HepG2 (cell line): ENCODE data around the gene CASP4. TPM values are rescaled to one million over a fixed set of nuclear protein-coding genes. Genes with fewer than 3 reads are reported as not detected.

Experiments used
- CAMTA2 ChIP-seq: sonication (generic); formaldehyde crosslinking; IDR thresholded peaks from 2 replicates; pipeline ENCODE4 v1.4.0; 2020; ENCODE audit warnings: mild to moderate bottlenecking, missing genetic modification reagents, borderline replicate concordance
- HNF4G ChIP-seq, 2 experiments: sonication (generic) in 1 of 2; formaldehyde crosslinking in 1 of 2; IDR thresholded peaks; 2 replicates each; pipeline versions ENCODE4 v1.4.0 to v1.6.1; 2011 to 2020; ENCODE audit warnings: borderline replicate concordance in 2 of 2, low read depth in 2 of 2, mild to moderate bottlenecking in 2 of 2, low read length in 1 of 2, missing genetic modification reagents in 1 of 2, moderate library complexity in 1 of 2
- MAFF ChIP-seq: IDR thresholded peaks from 2 replicates; pipeline ENCODE4 v1.6.1; 2011; ENCODE audit warnings: low read depth, low read length, improper control_type of control experiment
- STAT6 ChIP-seq: sonication (generic); formaldehyde crosslinking; IDR thresholded peaks from 2 replicates; pipeline ENCODE4 v1.4.0; 2020; ENCODE audit warnings: missing genetic modification reagents, mild to moderate bottlenecking, borderline replicate concordance
- THAP7 ChIP-seq: sonication (generic); formaldehyde crosslinking; IDR thresholded peaks from 2 replicates; pipeline ENCODE4 v1.8.1; 2023; ENCODE audit warnings: mild to moderate bottlenecking, missing genetic modification reagents
- ZNF333 ChIP-seq: sonication (generic); formaldehyde crosslinking; IDR thresholded peaks from 2 replicates; pipeline ENCODE4 v1.4.0; 2020; ENCODE audit warnings: mild to moderate bottlenecking, missing genetic modification reagents, borderline replicate concordance
- ZNF343 ChIP-seq: sonication (generic); formaldehyde crosslinking; IDR thresholded peaks from 2 replicates; pipeline ENCODE4 v1.4.0; 2020; ENCODE audit warnings: mild to moderate bottlenecking, missing genetic modification reagents
- ZNF350 ChIP-seq: sonication (generic); formaldehyde crosslinking; IDR thresholded peaks from 2 replicates; pipeline ENCODE4 v1.4.0; 2020; ENCODE audit warnings: mild to moderate bottlenecking, low read depth, missing genetic modification reagents, borderline replicate concordance
- ZNF687 ChIP-seq: sonication (generic); formaldehyde crosslinking; IDR thresholded peaks from 2 replicates; pipeline ENCODE4 v1.5.1; 2020; ENCODE audit warnings: mild to moderate bottlenecking, missing genetic modification reagents, moderate library complexity
- ZNF83 ChIP-seq: sonication (generic); formaldehyde crosslinking; IDR thresholded peaks from 2 replicates; pipeline ENCODE4 v1.4.0; 2020; ENCODE audit warnings: missing genetic modification reagents, mild to moderate bottlenecking, borderline replicate concordance
- polyA plus RNA-seq, 8 experiments: library from polyadenylated mRNA; depleted of rRNA in 3 of 8; stranded (reverse) in 7 of 8; unstranded in 1 of 8; fragments of >200 nt; fragmentation: Illumina TruSeq in 4 of 8; extraction: Trizol in 4 of 8; gene quantifications; 2 replicates each; pipeline versions ENCODE4 v1.2.1 to v1.2.3, GENCODE V29; 2011 to 2016; ENCODE audit warnings: low read depth in 4 of 8, missing spikeins in 1 of 8, mixed read lengths in 1 of 8; ENCODE audit not compliant: insufficient read depth in 1 of 8
- total RNA-seq, 5 experiments: library from RNA; depleted of rRNA; stranded (reverse); fragments of >200 nt; fragmentation: Illumina TruSeq; extraction: Trizol; gene quantifications; 2 replicates each; pipeline ENCODE4 v1.2.3, GENCODE V29; 2016; ENCODE audit warnings: low read depth in 1 of 5
- TF ChIP-seq, protein P1 (sequence below): sonication (generic); formaldehyde crosslinking; IDR thresholded peaks from 2 replicates; pipeline ENCODE4 v1.5.0; 2020; ENCODE audit warnings: mild to moderate bottlenecking, missing genetic modification reagents

CASP4 gene
- total and polyA plus RNA-seq, 2 of the 13 experiments (the other 11 are each of a cell fraction or from before 2014, with no cell fraction given), result 56.4 to 69.8 TPM

- TF ChIP-seq ZNF687 (CRISPR knock-in tag) (peak; percentile 69), ZNF343 (CRISPR knock-in tag) (0 out of 2 replicates have a peak, but pooled peaks have one; percentile 20), THAP7 (CRISPR knock-in tag) (0 out of 2 replicates have a peak, but pooled peaks have one; percentile 11), CAMTA2 (CRISPR knock-in tag) (no peak), MAFF (peak; percentile 49; the same call in 1 of the 2 replicates), ZNF350 (peak; percentile 56; the same call in 1 of the 2 replicates), ZNF83 (0 out of 2 replicates have a peak, but pooled peaks have one; percentile 44), ZNF333 (CRISPR knock-in tag) (peak; percentile 29; the same call in 1 of the 2 replicates), STAT6 (peak; percentile 88; the same call in 1 of the 2 replicates), HNF4G (IDR thresholded peaks at IDR 0.05; ENCODE audit: borderline replicate concordance, low read depth, low read length) (no peak), HNF4G (CRISPR knock-in tag; IDR thresholded peaks at IDR 0.05; ENCODE audit: borderline replicate concordance, low read depth) (peak; percentile 47; the same call in 1 of the 2 replicates)
- TF ChIP-seq, protein P1, sequence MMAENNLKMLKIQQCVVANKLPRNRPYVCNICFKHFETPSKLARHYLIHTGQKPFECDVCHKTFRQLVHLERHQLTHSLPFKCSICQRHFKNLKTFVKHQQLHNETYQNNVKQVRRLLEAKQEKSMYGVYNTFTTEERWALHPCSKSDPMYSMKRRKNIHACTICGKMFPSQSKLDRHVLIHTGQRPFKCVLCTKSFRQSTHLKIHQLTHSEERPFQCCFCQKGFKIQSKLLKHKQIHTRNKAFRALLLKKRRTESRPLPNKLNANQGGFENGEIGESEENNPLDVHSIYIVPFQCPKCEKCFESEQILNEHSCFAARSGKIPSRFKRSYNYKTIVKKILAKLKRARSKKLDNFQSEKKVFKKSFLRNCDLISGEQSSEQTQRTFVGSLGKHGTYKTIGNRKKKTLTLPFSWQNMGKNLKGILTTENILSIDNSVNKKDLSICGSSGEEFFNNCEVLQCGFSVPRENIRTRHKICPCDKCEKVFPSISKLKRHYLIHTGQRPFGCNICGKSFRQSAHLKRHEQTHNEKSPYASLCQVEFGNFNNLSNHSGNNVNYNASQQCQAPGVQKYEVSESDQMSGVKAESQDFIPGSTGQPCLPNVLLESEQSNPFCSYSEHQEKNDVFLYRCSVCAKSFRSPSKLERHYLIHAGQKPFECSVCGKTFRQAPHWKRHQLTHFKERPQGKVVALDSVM, result peak; percentile 22; the same call in 1 of the 2 replicates
- TF ChIP-seq, all 625 proteins: peak for 85
These were observed 742 bp upstream of the CASP4 start (continued) for GRCh38 chr11:104968856-104969776.
